IPS-18c (cell line): ENCODE data around the gene F2RL1.
"Not testable (repeated sequence)": the region's sequence is repeated elsewhere in the genome, so short reads cannot be mapped to it uniquely, and the experiment has no call there.

ENCODE experiments used
- H3K4me3 ChIP-seq: 2 replicates; pipeline ENCODE4 v1.7.0; 2013; ENCODE audit warnings: low read depth, mild to moderate bottlenecking, low read length, moderate library complexity; ENCODE audit not compliant: insufficient read depth
- H3K9me3 ChIP-seq: one replicate; pipeline ENCODE4 v1.6.1; 2013; ENCODE audit warnings: mild to moderate bottlenecking, low read length, moderate library complexity; ENCODE audit not compliant: control insufficient read depth, insufficient read depth

The F2RL1 gene

DNA sequence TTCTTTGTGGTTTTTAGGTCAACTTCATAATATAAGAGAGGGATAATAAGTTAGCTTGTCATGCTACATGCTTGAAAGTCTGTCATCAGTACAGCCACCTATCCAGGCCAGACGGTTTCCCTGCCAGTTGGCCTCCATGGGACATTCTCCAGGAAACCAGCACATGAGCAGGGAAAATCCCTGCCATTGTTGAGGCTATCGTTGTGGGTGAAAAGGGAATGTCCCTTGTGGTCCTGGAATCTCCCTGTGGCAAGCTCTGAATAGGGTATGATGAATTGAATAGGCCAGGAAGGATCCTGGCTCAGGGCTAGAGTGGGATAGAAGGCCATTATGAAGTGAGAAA is 12.3 kb downstream of the F2RL1 start:
- no peaks in the 10 kb centered on the region for H3K9me3 ChIP-seq

DNA sequence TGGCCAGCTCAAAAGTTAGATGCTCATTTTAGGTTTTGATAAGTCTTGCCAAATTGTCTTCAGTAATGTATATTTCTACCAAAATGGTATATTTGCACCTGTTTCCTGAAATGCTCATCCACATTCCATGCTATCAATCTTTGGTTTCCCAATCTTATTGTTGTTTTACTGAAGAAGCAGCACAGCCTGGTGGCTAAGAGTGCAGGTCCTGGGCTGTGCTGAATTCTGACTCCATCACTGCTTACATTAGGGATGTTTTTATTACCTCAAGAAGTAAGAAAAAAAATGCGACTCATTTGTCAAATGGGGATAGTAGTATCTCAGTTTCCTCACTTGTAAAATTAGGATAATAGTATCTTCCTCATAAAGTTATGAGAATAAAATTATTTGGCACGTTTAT is 17.4 kb downstream of the F2RL1 start:
- no peak overlapping the region for H3K4me3 ChIP-seq

More for the DNA sequence above, 12.3 kb downstream of the F2RL1 start:
- no peak overlapping the region for H3K4me3 ChIP-seq

DNA sequence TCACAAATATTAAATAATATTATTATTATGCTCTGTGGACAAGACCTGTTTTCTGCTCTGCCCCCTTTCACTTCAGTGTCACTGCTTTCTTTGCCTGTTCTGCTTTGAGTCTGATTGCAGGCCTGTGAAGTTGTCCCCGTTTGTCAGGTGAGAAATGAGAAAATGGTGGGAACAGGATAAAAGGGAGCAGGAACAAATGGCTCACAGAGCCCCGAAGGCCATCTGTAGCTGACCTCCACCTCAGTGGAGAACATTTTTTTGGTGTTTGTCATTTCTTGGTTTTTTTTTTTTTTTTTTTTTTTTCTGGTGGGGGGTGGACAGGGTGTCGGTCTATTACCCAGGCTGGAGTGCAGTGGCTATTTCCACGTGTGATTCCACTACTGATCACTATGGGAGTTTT is 17.8 kb downstream of the F2RL1 start:
- Histone ChIP-seq H3K9me3 (no peaks in the 10 kb centered on the region), H3K4me3 (no peak overlapping the region)

More for the DNA sequence above, 17.4 kb downstream of the F2RL1 start:
- H3K9me3 ChIP-seq = no peaks in the 10 kb centered on the region

DNA sequence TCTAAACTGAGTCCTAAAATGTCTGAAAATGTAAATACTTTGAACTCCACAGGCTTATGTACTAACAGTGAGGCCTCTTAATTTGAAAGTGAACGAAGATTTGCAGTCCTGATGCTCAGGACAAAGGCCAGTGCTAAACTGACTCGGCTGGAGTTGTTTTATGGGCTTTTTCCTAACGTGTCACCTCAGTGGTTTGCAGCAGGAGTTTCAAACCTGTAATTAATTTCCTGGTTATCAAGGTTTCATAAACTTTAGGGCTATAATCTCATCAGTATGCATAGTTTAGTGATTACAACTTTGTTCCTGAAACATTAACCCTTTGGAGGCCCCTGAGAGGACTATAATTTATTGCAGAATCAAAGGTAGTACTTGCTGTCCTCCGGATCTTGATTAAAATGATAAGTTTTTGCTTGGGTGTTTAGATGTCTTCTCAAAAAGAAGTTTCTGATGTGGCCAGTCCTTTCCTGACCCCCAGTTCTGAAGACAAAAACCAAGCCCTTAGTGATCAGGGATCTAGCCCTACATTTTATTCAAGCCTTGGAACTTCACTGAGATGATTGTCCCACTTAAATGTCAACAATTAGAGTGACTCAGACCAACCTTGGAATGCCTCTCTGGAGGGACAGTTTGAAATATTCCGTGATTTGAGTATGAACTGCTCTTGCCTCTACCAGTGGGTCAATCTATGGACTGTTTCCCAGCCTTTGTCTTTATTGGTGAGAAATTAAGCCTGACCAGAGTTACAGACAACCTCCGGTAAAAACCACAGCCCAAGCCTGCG is 19.8 kb downstream of the F2RL1 start:
- Histone ChIP-seq H3K9me3 (no peaks in the 10 kb centered on the region), H3K4me3 (no peak overlapping the region)

DNA sequence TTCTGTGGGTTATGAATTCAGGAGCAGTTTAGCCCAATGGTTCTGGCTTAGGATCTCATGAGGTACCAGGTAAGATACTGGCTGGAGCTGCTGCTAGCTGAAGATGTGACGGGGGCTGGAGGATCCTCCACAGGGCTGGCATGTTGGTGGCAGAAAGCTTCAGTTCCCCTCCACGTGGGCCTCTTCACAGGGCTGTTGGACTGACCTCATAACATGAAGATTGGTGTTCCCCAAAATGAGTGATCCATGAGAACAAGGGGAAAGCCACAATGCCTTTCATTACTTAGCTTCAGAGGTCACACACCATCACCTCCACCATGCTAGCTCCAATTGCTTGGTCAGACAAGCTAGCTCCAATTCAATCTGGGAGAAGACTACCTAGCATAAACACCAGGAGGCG is 22.5 kb downstream of the F2RL1 start:
- Histone ChIP-seq H3K4me3 (no peak overlapping the region), H3K9me3 (no peaks in the 10 kb centered on the region)

DNA sequence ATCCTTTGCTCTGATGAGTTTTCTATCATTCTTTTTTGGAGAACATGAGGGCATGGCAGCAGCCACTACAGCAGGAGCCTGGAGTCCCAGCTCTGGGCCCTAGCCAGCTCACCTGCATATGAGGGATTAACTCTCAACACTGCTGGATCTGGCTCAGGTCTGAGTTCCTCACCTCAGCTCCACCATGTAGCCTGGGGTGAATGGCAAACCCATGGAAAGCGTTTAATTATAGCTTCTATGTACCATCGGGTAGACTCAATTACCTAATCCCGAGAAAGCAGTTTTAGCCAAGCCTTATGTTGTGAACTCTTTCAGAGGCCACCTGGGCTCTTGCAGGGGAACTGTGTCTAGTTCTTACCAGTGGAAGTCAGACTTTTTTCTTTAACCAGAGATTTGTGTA is 27.1 kb downstream of the F2RL1 start:
- H3K9me3 ChIP-seq = no peaks in the 10 kb centered on the region
- no peak overlapping the region for H3K4me3 ChIP-seq

DNA sequence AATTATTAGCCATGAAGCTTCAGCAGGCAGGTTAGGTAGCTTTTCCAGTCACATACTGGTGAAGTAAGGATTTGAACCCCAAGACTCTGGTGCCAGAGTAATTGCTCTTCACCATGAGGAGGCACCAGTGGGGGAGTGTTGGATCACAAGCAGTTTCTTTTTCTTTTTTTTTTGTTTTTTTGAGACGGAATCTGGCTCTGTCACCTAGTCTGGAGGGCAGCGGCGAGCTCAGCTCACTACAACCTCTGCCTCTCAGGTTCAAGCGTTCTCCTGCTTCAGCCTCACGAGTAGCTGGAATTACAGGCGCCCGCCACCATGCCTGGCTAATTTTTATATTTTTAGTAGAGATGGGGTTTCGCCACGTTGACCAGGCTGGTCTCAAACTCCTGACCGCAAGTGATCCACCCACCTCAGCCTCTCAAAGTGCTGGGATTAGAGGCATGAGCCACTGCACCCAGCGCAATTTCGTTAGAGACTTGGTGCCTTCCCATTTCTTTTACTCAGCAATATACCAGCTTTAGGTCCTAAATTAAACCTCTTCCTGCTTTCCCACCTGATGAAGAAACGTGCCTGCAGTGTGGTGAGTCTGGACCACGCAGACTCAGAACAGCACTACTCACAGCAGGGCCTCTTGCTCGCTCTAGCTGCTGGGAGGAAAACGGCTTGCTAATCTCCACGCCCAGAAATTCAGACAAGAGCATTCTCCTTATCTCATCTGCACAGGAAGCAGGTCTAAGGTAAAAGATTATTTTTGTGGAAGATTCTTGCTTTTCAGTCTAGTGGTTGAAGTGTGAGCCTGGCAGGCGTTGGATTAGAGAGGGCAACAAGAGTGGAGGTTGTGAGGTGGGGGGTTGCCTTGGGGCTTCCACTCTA is 30.8 kb downstream of the F2RL1 start, which contains the start of gene S100Z:
Gene S100Z, plus strand, starts transcription at position 596 of the 873 bp plus-strand sequence. CDS start 25,346 bp downstream, outside the sequence.
- Histone ChIP-seq H3K9me3 (no peaks in the 10 kb centered on the region), H3K4me3 (no peak within 1 kb of the TSS)

DNA sequence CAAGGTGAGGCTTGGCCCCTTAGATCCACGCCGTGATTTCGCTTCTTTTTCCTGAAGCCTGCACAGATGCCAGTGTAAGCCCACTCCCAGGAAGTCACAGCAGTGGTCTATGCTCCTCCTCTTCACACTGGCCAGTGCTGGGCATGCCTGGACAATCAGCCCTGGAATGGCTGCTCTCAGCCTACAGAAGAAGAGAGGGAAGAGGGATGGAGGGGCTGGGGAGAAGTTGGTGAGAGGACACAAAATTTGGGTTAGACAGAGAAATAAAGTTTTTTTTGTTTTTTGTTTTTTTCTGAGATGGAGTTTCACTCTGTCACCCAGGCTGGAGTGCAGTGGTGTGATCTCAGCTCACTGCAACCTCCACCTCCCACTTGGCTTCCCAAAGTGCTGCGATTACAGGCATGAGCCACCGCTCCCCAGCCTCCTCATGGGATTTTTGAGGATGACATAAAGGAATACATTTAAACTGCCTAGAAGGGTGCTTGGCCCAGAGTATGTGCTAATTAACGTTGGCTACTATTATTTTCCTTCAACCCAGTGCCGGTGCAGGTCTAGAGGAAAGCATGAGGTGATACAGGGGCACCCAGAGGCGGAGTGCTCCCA is 31.8 kb downstream of the F2RL1 start:
- no peaks in the 10 kb centered on the region for H3K9me3 ChIP-seq
- H3K4me3 ChIP-seq = no peak overlapping the region

DNA sequence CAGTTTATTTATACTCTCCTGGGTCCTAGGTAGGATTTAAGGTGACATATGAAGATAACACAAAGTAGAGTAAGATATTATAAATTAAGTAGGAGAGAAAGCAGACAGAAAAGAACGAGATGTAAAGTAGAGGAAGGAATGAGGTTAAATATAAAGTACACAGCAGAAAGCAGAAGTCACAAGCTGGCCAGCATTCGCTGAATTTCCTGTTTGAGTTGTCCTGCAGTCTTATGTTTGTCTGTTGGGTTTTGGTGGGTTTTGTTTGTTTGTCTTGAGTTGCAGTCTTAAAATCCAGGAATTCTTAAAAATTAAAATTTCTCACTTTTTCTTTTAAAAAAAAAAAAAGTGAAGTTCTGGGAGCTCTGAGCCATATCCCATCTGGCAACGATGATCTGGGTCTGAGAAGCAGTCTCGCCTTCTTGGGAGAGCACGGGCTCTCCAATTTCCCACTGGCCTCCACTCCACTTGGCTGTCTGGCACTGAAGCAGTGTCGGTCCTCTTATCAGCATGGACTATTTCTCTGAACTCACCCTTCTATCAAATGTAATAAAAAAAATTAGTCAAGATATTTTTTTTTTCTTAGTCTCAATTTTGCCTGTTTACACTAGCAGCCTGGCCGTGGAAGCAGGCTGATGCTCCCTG is 33.0 kb downstream of the F2RL1 start:
- Histone ChIP-seq H3K4me3 (no peak overlapping the region), H3K9me3 (no peaks in the 10 kb centered on the region)

DNA sequence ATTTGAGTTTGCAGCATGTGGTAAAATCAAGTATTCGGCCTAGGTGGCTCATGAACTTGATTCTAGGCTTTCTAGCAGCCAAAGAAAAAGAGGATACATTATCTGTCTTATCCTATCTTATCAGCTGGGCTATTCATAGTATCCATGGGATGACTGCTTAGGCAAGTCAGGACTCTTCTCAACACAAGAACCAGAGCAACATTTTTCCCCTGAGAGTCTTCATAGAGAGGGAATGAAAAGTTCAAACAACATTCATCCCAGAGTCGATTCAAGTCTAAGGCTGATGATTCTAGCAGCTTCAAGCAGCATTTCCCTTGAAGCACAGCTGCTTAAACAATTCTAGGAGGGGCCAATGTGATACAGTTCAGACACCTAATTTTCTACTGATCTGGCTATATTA is 33.9 kb downstream of the F2RL1 start:
- H3K4me3 ChIP-seq = no peak overlapping the region
- no peaks in the 10 kb centered on the region for H3K9me3 ChIP-seq

DNA sequence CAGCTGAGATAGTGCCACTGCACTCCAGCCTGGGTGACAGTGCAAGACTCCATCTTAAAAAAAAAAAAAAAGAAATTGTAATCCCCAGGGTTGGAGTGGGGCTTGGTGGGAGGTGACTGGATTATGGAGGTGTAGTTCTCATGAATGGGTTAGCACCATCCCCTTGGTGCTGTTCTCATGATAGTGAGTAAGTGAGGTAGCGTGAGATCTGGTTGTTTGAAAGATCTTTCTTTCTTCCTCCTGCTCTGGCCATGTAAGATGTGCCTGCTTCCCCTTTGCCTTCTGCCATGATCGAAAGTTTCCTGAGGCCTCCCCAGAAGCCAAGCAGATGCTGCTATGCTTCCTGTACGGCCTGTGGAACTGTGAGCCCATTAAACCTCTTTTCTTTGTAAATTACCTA is 34.9 kb downstream of the F2RL1 start:
- not testable (repeated sequence) for H3K4me3 ChIP-seq, H3K9me3 ChIP-seq

DNA sequence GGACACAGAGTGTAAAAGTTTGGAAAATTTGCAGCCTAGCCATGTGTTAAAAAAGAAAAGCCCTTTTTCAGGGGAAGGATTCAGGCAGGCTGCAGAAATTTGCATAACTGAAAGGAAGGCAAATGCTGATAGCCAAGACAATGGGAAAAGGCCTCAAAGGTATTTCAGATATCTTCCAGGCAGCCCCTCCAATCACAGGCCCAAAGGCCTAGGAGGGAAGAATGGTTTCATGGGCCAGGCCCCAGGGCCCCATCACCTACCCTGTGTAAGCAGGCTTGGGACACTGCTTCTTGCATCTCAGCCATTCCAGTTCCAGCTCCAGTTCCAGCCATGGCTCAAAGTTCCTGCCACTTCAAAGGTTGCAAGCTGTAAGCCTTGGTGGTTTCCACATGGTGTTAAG is 35.8 kb downstream of the F2RL1 start:
- H3K4me3 ChIP-seq = peak overlapping the region; percentile 28; the same call in 1 of the 2 replicates

DNA sequence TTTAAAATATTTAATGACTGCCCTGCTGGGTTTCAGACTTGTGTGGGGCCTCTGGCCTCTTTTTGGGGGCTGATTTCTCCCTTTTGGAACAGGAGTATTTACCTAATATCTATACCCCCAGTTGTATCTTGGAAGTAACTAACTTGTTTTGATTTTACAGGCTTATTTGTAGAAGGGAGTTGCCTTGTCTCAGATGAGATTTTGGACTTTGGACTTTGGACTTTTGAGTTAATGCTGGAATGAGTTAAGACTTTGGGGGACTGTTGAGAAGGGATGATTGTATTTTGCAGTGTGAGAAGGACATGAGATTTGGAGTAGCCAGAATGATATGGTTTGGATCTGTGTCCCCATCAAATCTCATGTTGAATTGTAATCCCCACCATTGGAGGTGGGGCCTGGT is 36.7 kb downstream of the F2RL1 start:
- not testable (repeated sequence) for H3K9me3 ChIP-seq, H3K4me3 ChIP-seq

More for the DNA sequence above, 35.8 kb downstream of the F2RL1 start:
- no peaks in the 10 kb centered on the region for H3K9me3 ChIP-seq

DNA sequence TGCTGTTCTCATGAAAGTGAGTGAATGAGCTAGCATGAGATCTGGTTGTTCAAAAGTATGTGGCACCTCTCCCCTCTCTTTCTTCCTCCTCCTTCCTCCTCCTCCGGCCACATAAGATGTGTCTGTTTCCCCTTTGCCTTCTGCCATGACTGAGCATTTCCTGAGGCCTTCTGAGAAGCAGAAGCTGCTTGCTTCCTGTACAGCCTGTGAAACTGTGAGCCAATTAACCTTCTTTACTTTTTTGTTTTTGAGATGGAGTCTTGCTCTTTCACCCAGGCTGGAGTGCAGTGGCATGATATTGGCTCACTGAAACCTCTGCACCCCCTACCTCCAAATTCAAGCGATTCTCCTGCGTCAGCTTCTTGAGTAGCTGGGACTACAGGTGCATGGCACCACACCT is 37.1 kb downstream of the F2RL1 start:
- H3K4me3 ChIP-seq = no peak overlapping the region
- H3K9me3 ChIP-seq = peaks cover 3% of the 10 kb centered on the region

DNA sequence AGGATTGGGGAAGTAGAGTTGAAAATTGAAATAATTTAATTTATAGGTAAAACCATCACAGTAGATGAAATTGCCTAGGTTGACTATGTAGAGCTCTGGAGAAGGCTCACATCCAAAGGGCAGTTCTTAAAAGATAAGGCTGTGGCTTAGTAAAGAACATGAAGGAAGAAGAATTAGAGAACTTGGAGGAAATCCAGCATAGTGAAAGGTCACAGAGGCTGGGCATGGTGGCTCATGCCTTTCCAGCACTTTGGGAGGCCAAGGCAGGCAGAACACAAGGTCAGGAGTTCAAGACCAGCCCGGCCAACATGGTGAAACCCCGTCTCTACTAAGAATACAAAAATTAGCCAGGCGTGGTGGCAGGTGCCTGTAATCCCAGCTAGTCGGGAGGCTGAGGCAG is 38.0 kb downstream of the F2RL1 start:
- not testable (repeated sequence) for H3K4me3 ChIP-seq, H3K9me3 ChIP-seq

DNA sequence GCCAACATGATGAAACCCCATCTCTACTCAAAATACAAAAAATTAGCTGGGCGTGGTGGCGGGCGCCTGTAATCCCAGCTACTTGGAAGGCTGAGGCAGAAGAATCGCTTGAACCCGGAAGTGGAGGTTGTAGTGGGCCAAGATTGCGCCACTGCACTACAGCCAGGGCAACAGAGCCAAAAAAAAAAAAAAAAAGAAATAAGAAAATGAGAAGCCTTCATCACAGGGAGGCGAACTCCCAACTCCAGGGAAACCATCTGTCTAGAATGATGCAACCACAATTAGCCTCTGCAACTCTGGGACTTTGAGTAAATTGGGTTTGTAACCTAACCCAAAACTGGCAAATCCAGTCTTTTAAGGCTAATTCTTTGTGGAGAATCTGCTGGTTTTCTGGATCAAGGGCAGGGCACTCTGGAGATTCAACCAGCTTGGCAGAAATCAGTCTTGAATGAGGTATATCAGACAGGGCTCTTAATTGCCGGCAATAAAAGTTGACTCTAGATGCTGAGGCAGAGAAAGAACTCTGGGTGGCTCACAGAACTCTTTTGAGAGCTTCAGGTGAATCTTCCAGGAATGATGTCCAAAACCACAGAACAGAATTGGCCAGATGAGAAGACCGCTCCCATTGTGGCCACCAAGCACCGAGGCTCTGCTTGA is 40.9 kb downstream of the F2RL1 start:
- no peak overlapping the region for H3K4me3 ChIP-seq
- peaks cover 4% of the 10 kb centered on the region for H3K9me3 ChIP-seq

DNA sequence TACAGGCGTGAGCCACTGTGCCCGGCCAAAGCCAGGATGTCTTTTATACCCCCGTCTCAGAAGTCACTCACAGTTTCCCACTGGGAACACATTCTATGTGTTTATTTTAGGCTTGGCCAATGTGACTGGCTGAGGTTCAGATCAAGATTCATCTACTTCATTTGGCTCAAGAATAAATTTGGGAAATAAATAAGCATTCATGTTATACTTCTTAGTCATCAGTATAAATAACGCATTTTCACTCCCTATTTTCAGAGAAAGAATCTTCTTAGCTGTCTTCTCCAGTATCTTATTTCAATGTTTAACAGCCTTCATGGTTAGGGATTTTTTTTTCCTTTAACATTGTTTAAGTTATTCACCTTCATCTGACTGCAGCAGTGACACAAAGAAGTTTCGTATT is 42.8 kb downstream of the F2RL1 start:
- Histone ChIP-seq H3K4me3 (no peak overlapping the region), H3K9me3 (peaks cover 4% of the 10 kb centered on the region)
